GM13977 (cell line): ENCODE data around the gene NUBPL.

Experiments used
- DNase-seq: peaks from one replicate; pipeline ENCODE4 v3.0.0; 2012; ENCODE audit warnings: low spot score
- in situ Hi-C: fragments of 300-500 bp; cut with MboI; formaldehyde crosslinking; loops from one replicate; pipeline ENCODE4 v1.12.0; 2022; ENCODE audit warnings: low sequenced_read_pairs, low pct_unique_long_range_greater_than_20kb, mixed read lengths, inconsistent platforms; ENCODE audit not compliant: unreplicated experiment
- TF ChIP-seq, protein P1 (sequence below): IDR thresholded peaks from 2 replicates; pipeline ENCODE4 v1.5.1; 2012; ENCODE audit warnings: mild to moderate bottlenecking, control low read depth; ENCODE audit not compliant: insufficient read depth; ENCODE audit errors: extremely low read depth, missing control alignments

Gene NUBPL

GRCh38 chr14:31677630-31678029 is 116.4 kb downstream of the NUBPL start:
- DNase-seq: no peak
- TF ChIP-seq, protein P1, sequence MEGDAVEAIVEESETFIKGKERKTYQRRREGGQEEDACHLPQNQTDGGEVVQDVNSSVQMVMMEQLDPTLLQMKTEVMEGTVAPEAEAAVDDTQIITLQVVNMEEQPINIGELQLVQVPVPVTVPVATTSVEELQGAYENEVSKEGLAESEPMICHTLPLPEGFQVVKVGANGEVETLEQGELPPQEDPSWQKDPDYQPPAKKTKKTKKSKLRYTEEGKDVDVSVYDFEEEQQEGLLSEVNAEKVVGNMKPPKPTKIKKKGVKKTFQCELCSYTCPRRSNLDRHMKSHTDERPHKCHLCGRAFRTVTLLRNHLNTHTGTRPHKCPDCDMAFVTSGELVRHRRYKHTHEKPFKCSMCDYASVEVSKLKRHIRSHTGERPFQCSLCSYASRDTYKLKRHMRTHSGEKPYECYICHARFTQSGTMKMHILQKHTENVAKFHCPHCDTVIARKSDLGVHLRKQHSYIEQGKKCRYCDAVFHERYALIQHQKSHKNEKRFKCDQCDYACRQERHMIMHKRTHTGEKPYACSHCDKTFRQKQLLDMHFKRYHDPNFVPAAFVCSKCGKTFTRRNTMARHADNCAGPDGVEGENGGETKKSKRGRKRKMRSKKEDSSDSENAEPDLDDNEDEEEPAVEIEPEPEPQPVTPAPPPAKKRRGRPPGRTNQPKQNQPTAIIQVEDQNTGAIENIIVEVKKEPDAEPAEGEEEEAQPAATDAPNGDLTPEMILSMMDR: no peak
- in situ Hi-C loops: no loop called here

GRCh38 chr14:31678421-31679249 is 117.4 kb downstream of the NUBPL start:
- DNase-seq: no peak
- in situ Hi-C loops: no loop called here
- TF ChIP-seq, protein P1: no peak

- no peak for DNase-seq
- in situ Hi-C loops: no loop called here
- TF ChIP-seq, protein P1: no peak
These were observed 121.6 kb downstream of the NUBPL start for GRCh38 chr14:31682768-31683167.

- DNase-seq: no peak
These were observed 126.5 kb downstream of the NUBPL start for GRCh38 chr14:31687726-31688125.

GRCh38 chr14:31690056-31690455 is 128.9 kb downstream of the NUBPL start:
- in situ Hi-C loops: no loop called here
- no peak for DNase-seq
- TF ChIP-seq, protein P1: no peak

More at GRCh38 chr14:31687726-31688125, 126.5 kb downstream of the NUBPL start:
- TF ChIP-seq, protein P1: no peak
- in situ Hi-C loops: no loop called here

DNA sequence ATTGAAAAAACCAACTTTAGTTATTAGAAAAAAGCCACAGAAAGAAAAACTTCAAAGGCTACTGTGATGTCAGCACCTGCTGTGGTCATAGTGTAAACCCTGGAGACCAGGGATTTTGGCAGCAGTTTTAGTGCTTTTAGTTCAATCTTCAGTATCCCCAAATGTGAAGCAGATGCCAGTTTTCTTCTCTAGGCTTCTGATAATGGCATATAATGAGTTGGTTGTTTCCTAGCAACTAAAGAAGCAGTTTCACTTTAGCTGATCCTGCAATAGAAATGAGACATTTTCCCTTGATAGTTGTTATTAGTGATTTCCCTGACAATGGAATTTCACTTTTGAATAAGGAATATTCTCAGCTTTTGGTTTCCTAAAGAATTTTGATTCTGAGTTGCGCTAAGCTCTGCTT is 131.2 kb downstream of the NUBPL start:
- in situ Hi-C loops: no loop called here
- peak; percentile 26 for DNase-seq

More for the DNA sequence above, 131.2 kb downstream of the NUBPL start:
- TF ChIP-seq, protein P1: no peak
